Measurements from ENCODE around the gene CCNT2. TPM values are rescaled to one million over a fixed set of nuclear protein-coding genes. Genes with fewer than 3 reads are reported as not detected.
"Not testable (repeated sequence)": the region's sequence is repeated elsewhere in the genome, so short reads cannot be mapped to it uniquely, and the experiment has no call there.

The CCNT2 gene
- total RNA-seq, 1 donor from 2014 or later: 108 TPM

DNA sequence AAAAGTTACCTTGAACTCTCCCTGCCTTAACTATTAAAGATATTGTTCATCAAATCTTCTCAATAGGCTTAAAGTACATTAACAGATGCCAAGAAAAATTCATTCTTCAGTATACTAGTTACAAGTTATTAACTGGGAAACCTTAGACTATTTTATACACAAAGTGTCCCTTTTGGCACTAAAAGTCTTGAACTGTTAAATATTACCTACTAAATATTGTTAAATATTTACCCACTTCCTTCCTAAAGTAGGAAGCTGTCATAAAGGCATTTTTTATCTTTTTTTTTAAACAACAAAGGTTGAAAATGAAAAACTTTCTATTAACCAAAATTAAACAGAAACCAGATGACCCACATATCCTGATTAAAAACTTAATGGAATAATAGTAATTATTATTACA is 19.4 kb upstream of the CCNT2 start:
- Mint-ChIP-seq H3K9me3 (no peaks in the 10 kb centered on the region), H3K27ac (no peak overlapping the region), H3K4me3 (no peak overlapping the region), H3K36me3 (no peaks in the 10 kb centered on the region), H3K4me1 (no peaks in the 10 kb centered on the region), H3K27me3 (ENCODE audit: insufficient read depth, low read depth) (no peaks in the 10 kb centered on the region)
- Histone ChIP-seq H4K20me1 (ENCODE audit: low read depth) (no peaks in the 10 kb centered on the region), H3K4me1 (no peaks in the 10 kb centered on the region), H3F3A (ENCODE audit: low read depth) (no peaks in the 10 kb centered on the region), H2AFZ (replicated peaks) (no peak overlapping the region), H3K9ac (no peak overlapping the region), H3K79me2 (ENCODE audit: low read depth) (no peaks in the 10 kb centered on the region), H3K36me3 (no peaks in the 10 kb centered on the region), H3K4me3 (no peak overlapping the region), H3K27ac (no peak overlapping the region), H3K27me3 (no peaks in the 10 kb centered on the region), H3K4me2 (no peak overlapping the region), H3K9me3 (ENCODE audit: low read depth) (no peaks in the 10 kb centered on the region)
- no peak for DNase-seq (ENCODE audit: low spot score)
- TF ChIP-seq, protein P1, sequence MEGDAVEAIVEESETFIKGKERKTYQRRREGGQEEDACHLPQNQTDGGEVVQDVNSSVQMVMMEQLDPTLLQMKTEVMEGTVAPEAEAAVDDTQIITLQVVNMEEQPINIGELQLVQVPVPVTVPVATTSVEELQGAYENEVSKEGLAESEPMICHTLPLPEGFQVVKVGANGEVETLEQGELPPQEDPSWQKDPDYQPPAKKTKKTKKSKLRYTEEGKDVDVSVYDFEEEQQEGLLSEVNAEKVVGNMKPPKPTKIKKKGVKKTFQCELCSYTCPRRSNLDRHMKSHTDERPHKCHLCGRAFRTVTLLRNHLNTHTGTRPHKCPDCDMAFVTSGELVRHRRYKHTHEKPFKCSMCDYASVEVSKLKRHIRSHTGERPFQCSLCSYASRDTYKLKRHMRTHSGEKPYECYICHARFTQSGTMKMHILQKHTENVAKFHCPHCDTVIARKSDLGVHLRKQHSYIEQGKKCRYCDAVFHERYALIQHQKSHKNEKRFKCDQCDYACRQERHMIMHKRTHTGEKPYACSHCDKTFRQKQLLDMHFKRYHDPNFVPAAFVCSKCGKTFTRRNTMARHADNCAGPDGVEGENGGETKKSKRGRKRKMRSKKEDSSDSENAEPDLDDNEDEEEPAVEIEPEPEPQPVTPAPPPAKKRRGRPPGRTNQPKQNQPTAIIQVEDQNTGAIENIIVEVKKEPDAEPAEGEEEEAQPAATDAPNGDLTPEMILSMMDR (IDR thresholded peaks at IDR 0.05): no peak
- no peak for TF ChIP-seq EZH2 (IDR thresholded peaks at IDR 0.05)
- TF ChIP-seq EZH2phosphoT487 (IDR thresholded peaks at IDR 0.05): no peak

DNA sequence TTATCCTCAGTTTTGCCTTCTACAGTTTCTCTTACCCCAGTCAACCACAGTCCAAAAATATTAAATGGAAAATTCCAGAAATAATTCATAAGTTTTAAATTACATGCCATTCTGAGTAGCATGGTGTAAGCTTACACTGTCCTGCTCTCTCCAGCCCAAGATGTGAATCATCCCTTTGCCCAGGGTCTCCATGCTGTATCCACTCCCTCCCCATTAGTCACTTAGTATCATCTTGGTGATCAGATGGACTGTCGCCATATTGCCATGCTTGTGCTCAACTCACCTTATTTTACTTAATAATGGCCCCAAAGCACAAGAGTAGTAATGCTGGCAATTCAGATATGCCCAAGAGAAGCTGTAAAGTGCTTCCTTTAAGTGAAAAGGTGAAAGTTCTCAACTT is 18.5 kb upstream of the CCNT2 start:
- no peaks in the 10 kb centered on the region for H4K20me1 ChIP-seq (ENCODE audit: low read depth)
- no peak for DNase-seq (ENCODE audit: low spot score)
- no peaks in the 10 kb centered on the region for H3K9me3 ChIP-seq (ENCODE audit: low read depth)

DNA sequence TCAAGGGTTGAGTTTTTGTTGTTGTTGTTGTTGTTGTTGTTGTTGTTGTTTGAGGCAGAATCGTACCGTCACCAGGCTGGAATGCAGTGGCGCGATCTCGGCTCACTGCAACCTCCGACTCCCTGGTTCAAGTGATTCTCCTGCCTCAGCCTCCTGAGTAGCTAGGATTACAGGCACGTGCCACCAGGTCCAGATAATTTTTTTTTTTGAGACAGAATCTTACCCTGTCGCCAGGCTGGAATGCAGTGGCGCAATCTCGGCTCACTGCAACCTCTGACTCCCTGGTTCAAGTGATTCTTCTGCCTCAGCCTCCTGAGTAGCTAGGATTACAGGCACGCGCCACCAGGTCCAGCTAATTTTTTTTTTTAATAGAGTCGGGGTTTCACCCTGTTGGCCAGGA is 14.9 kb upstream of the CCNT2 start:
- H3K4me3 Mint-ChIP-seq, H3K4me1 Mint-ChIP-seq, H3K36me3 ChIP-seq: not testable (repeated sequence)

More for the DNA sequence above, 18.5 kb upstream of the CCNT2 start:
- no peak for TF ChIP-seq EZH2 (IDR thresholded peaks at IDR 0.05)
- no peak for TF ChIP-seq EZH2phosphoT487 (IDR thresholded peaks at IDR 0.05)
- TF ChIP-seq, protein P1 (IDR thresholded peaks at IDR 0.05): no peak
- H3K4me1 Mint-ChIP-seq: no peaks in the 10 kb centered on the region
- H3K4me3 Mint-ChIP-seq: no peak overlapping the region
- Histone ChIP-seq H3K36me3 (no peaks in the 10 kb centered on the region), H3K27me3 (no peaks in the 10 kb centered on the region), H3K9ac (no peak overlapping the region), H3K4me2 (no peak overlapping the region), H3K4me1 (no peaks in the 10 kb centered on the region), H3K79me2 (ENCODE audit: low read depth) (no peaks in the 10 kb centered on the region), H3K27ac (no peak overlapping the region), H3K4me3 (no peak overlapping the region), H3F3A (ENCODE audit: low read depth) (no peaks in the 10 kb centered on the region), H2AFZ (replicated peaks) (no peak overlapping the region)
- no peaks in the 10 kb centered on the region for H3K36me3 Mint-ChIP-seq
- H3K27ac Mint-ChIP-seq: no peak overlapping the region
- H3K27me3 Mint-ChIP-seq (ENCODE audit: insufficient read depth, low read depth): no peaks in the 10 kb centered on the region
- H3K9me3 Mint-ChIP-seq: no peaks in the 10 kb centered on the region

DNA sequence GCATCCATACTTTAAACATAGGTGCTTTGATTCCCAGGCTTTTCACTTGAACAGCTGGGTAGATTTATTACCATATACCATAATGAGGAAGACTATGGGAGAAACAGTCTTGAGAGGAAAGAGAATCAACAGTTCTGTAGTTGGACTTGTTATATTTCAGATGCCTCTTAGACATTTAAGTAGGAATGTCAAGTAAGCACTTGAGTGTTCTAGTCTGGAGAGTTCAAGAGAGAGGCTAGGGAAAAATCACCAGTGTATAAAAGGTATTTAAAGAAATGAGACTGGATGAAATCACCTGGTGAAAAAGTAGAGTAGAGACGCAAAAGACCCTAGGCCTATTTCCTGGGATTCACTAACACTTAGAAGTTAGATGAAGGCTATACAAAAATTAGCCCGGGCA is 13.5 kb upstream of the CCNT2 start:
- Mint-ChIP-seq H3K27me3 (ENCODE audit: insufficient read depth, low read depth) (peaks cover 6% of the 10 kb centered on the region), H3K4me3 (no peak overlapping the region), H3K36me3 (no peaks in the 10 kb centered on the region), H3K4me1 (no peaks in the 10 kb centered on the region), H3K9me3 (no peaks in the 10 kb centered on the region), H3K27ac (no peak overlapping the region)
- Histone ChIP-seq H3K4me3 (no peak overlapping the region), H3K9me3 (ENCODE audit: low read depth) (no peaks in the 10 kb centered on the region), H3K27me3 (no peaks in the 10 kb centered on the region), H4K20me1 (ENCODE audit: low read depth) (no peaks in the 10 kb centered on the region), H3K27ac (no peak overlapping the region), H3K4me1 (no peaks in the 10 kb centered on the region), H3K36me3 (no peaks in the 10 kb centered on the region), H2AFZ (replicated peaks) (no peak overlapping the region), H3K4me2 (no peak overlapping the region), H3K79me2 (ENCODE audit: low read depth) (no peaks in the 10 kb centered on the region), H3K9ac (no peak overlapping the region), H3F3A (ENCODE audit: low read depth) (no peaks in the 10 kb centered on the region)
- TF ChIP-seq EZH2phosphoT487 (IDR thresholded peaks at IDR 0.05): no peak
- TF ChIP-seq, protein P1 (IDR thresholded peaks at IDR 0.05): no peak
- no peak for TF ChIP-seq EZH2 (IDR thresholded peaks at IDR 0.05)
- no peak for DNase-seq (ENCODE audit: low spot score)

More for the DNA sequence above, 14.9 kb upstream of the CCNT2 start:
- H3K9me3 Mint-ChIP-seq; H3K79me2 ChIP-seq (ENCODE audit: low read depth); H3K27ac Mint-ChIP-seq; DNase-seq (ENCODE audit: low spot score); H3K9me3 ChIP-seq (ENCODE audit: low read depth); H3K4me3 ChIP-seq; H3K4me2 ChIP-seq; H3K4me1 ChIP-seq; H3F3A ChIP-seq (ENCODE audit: low read depth); H3K27ac ChIP-seq; H2AFZ ChIP-seq (replicated peaks); H4K20me1 ChIP-seq (ENCODE audit: low read depth); H3K9ac ChIP-seq; H3K27me3 Mint-ChIP-seq (ENCODE audit: insufficient read depth, low read depth); H3K36me3 Mint-ChIP-seq; H3K27me3 ChIP-seq: not testable (repeated sequence)
